GM12873 (cell line): Measurements from ENCODE around the gene ATOH1.

ENCODE experiments used
- CTCF ChIP-seq: IDR thresholded peaks from 2 replicates; pipeline ENCODE4 v1.5.1; 2012; ENCODE audit warnings: low read depth, mild to moderate bottlenecking, moderate library complexity, low read length, control low read depth; ENCODE audit not compliant: insufficient read depth; ENCODE audit errors: missing control alignments

Gene ATOH1

GRCh38 chr4:93867416-93868001 is 39.0 kb downstream of the ATOH1 start:
- no peak for TF ChIP-seq CTCF

GRCh38 chr4:93870876-93871458 is 42.4 kb downstream of the ATOH1 start:
- TF ChIP-seq CTCF: no peak

DNA sequence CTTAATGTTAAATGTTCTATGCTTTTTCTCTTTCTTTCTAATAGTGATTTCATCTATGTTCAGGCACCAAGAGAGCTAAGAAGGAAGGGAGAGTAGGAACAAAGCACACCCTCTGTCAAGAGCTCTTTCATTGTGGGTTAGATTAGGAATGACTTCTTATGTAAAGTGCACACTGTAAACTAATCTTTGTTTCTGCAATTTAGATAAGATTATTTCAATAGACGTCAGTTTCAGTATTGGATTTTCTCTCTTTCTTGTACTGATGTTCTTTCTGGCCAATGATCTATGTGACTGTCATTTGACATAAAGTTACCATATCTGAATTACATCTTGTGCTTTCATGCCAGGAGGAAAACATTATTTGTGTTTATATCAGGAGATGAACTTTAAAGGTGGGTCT is 48.2 kb downstream of the ATOH1 start:
- no peak for TF ChIP-seq CTCF

GRCh38 chr4:93878566-93878965 is 50.0 kb downstream of the ATOH1 start:
- no peak for TF ChIP-seq CTCF

- TF ChIP-seq CTCF: no peak
These were observed 51.4 kb downstream of the ATOH1 start for GRCh38 chr4:93879919-93880318.
